GM12878 (cell line): ENCODE measurements around the gene NRXN3. TPM values are rescaled to one million over a fixed set of nuclear protein-coding genes. Genes with fewer than 3 reads are reported as not detected.

Source experiments
- ATAC-seq: fragments of 200-7000 bp; cut with Tn5 transposase; 3 replicates; pipeline ENCODE4 v1.9.1; 2020; ENCODE audit warnings: mild to moderate bottlenecking, moderate library complexity
- BruUV-seq: library from RNA; stranded (reverse); fragments of 400-500 nt; replicated peaks from 2 replicates; lab custom pipeline; 2021; lab: Mats Ljungman, UMichigan
- CTCF ChIA-PET: fragments of 300-600 bp; sonication (Branson Sonifier 250); formaldehyde crosslinking; extraction: SDS; loops from one replicate; lab custom pipeline; 2021; ENCODE audit warnings: inconsistent platforms; lab: Yijun Ruan, JAX
- POLR2A ChIA-PET: fragments of 350-600 bp; formaldehyde crosslinking; extraction: SDS; loops from one replicate; lab custom pipeline; 2021; ENCODE audit warnings: inconsistent platforms; lab: Charles Lee
- RAD21 ChIA-PET: fragments of 300-600 bp; sonication (Branson Sonifier 250); formaldehyde crosslinking; loops from one replicate; lab custom pipeline; 2023; ENCODE audit warnings: antibody characterized with exemption; ENCODE audit not compliant: unreplicated experiment; lab: Charles Lee
- SMC1A ChIA-PET: fragments of 300-600 bp; sonication (Branson Sonifier 250); formaldehyde crosslinking; loops from one replicate; lab custom pipeline; 2023; ENCODE audit not compliant: unreplicated experiment, uncharacterized antibody; lab: Charles Lee
- DNase-seq: peaks from one replicate; pipeline ENCODE4 v3.0.0-alpha.2; 2011; ENCODE audit warnings: low read depth, low spot score
- FAIRE-seq: peaks from 3 replicates; lab custom pipeline; 2011; peaks lifted over from hg19 to GRCh38; lab: Jason Lieb, UNC
- H2AFZ ChIP-seq: 2 replicates; pipeline ENCODE4 v1.6.0; 2011; ENCODE audit warnings: low read depth, low read length, control low read depth; ENCODE audit not compliant: control insufficient read depth
- H3K27ac ChIP-seq: 2 replicates; pipeline ENCODE4 v1.5.1; 2011; ENCODE audit warnings: control low read depth; ENCODE audit not compliant: control insufficient read depth, insufficient read depth
- H3K27me3 ChIP-seq, 2 experiments: replicated peaks in 1 of 2; 2 replicates each; pipeline versions ENCODE4 v1.6.0 to v1.6.1; 2011; ENCODE audit warnings: low read length in 1 of 2; ENCODE audit not compliant: control insufficient read depth in 2 of 2, insufficient read depth in 2 of 2
- H3K36me3 ChIP-seq, 2 experiments: 2 replicates each; pipeline ENCODE4 v1.5.1; 2011; ENCODE audit warnings: low read length in 1 of 2; ENCODE audit not compliant: control insufficient read depth in 2 of 2, insufficient read depth in 2 of 2
- H3K4me1 ChIP-seq: 2 replicates; pipeline ENCODE4 v1.6.1; 2011; ENCODE audit warnings: mild to moderate bottlenecking, low read length, moderate library complexity, mixed read lengths; ENCODE audit not compliant: control insufficient read depth, insufficient read depth
- H3K4me2 ChIP-seq: 2 replicates; pipeline ENCODE4 v1.6.0; 2011; ENCODE audit warnings: control low read depth; ENCODE audit not compliant: control insufficient read depth, insufficient read depth
- H3K4me3 ChIP-seq: fragments of 200-600 bp; sonication (generic); 2 replicates; pipeline ENCODE4 v1.5.1; 2016
- H3K79me2 ChIP-seq: 2 replicates; pipeline ENCODE4 v1.6.0; 2011; ENCODE audit warnings: low read length; ENCODE audit not compliant: control insufficient read depth, insufficient read depth
- H3K9ac ChIP-seq: 2 replicates; pipeline ENCODE4 v1.8.0; 2011; ENCODE audit warnings: low read length, control low read depth, mixed read lengths; ENCODE audit not compliant: control insufficient read depth, insufficient read depth
- H3K9me3 ChIP-seq: replicated peaks from 3 replicates; pipeline ENCODE4 v1.5.1; 2011; ENCODE audit warnings: mild to moderate bottlenecking, low read length; ENCODE audit not compliant: control insufficient read depth, insufficient read depth
- H4K20me1 ChIP-seq: 2 replicates; pipeline ENCODE4 v1.6.0; 2011; ENCODE audit not compliant: control insufficient read depth, insufficient read depth
- BCL11A ChIP-seq: IDR thresholded peaks from 2 replicates; pipeline ENCODE4 v1.6.1; 2011; ENCODE audit warnings: low read depth, low read length
- CHD1 ChIP-seq: IDR thresholded peaks from 2 replicates; pipeline ENCODE4 v1.6.1; 2012; ENCODE audit warnings: low read depth, low read length, improper control_type of control experiment
- ESRRA ChIP-seq: IDR thresholded peaks from 2 replicates; pipeline ENCODE4 v1.6.1; 2012; ENCODE audit warnings: mild to moderate bottlenecking, low read length, improper control_type of control experiment
- NRF1 ChIP-seq: conservative IDR thresholded peaks from 2 replicates; pipeline ENCODE4 v1.6.1; 2011; ENCODE audit warnings: mild to moderate bottlenecking, low read depth, low read length, improper control_type of control experiment
- ZNF24 ChIP-seq: fragments of 450-650 bp; IDR thresholded peaks from 2 replicates; pipeline ENCODE4 v1.6.1; 2017; ENCODE audit warnings: antibody characterized with exemption, mild to moderate bottlenecking
- WGBS: methylation state at CpG from one replicate; pipeline ENCODE4 v1.1.6; 2016; ENCODE audit warnings: low lambda C conversion rate; ENCODE audit not compliant: insufficient replicate concordance, insufficient coverage; ENCODE audit errors: missing lambda C conversion rate; 5-methylcytosine and 5-hydroxymethylcytosine counted together
- in situ Hi-C: fragments of 300-500 bp; cut with MboI; formaldehyde crosslinking; loops from 9 replicates; pipeline ENCODE4 v1.14.3; 2018; ENCODE audit warnings: mixed read lengths
- intact Hi-C: fragments of 100-400 bp; cut with micrococcal nuclease; formaldehyde crosslinking; loops from one replicate; pipeline ENCODE4 v1.14.2; 2022; ENCODE audit not compliant: unreplicated experiment
- polyA plus RNA-seq, 11 experiments: library from polyadenylated mRNA; depleted of rRNA in 4 of 11; unstranded in 6 of 11; stranded (reverse) in 5 of 11; fragments of >200 nt; fragmentation: Nextera tagmentation in 4 of 11; fragmentation: Illumina TruSeq in 1 of 11; extraction: Ambion mirVana in 4 of 11; extraction: Trizol in 1 of 11; gene quantifications; 1 replicate in 1 of 11; 2 replicates in 10 of 11; pipeline versions ENCODE4 v1.2.1 to v1.2.3, GENCODE V29; 2011 to 2016; ENCODE audit warnings: inconsistent platforms in 2 of 11, missing spikeins in 2 of 11, low read depth in 1 of 11
- total RNA-seq, 4 experiments: library from RNA; depleted of rRNA in 3 of 4; stranded (reverse); fragments of >200 nt in 3 of 4; fragmentation: Illumina TruSeq in 1 of 4; extraction: Trizol in 1 of 4; gene quantifications; 2 replicates each; pipeline versions ENCODE4 v1.2.1 to v1.2.3, GENCODE V29; 2013 to 2021
- TF ChIP-seq, protein P1 (sequence below): IDR thresholded peaks from 2 replicates; pipeline ENCODE4 v1.6.1; 2012; ENCODE audit warnings: low read length, inconsistent platforms
- TF ChIP-seq, protein P2 (sequence below): fragments of 450-650 bp; IDR thresholded peaks from 2 replicates; pipeline ENCODE4 v1.6.1; 2017; ENCODE audit warnings: low read depth, mild to moderate bottlenecking, moderate library complexity

NRXN3 gene
- total and polyA plus RNA-seq, 10 of the 15 experiments (the other 5 are each of a cell fraction or from before 2014, with no cell fraction given), result 0.52 to 3.3 (median 1.4) TPM

GRCh38 chr14:79118291-79118690 is 948.1 kb downstream of the NRXN3 start:
- CTCF ChIA-PET, result no interaction called here
- intact Hi-C loops, result no loop called here
- Histone ChIP-seq H3K27me3 (no peaks in the 10 kb centered on the region), H3K4me2 (no peak overlapping the region), H3K4me1 (no peaks in the 10 kb centered on the region), H4K20me1 (no peaks in the 10 kb centered on the region)
- WGBS, result 2% methylated on average over 2 of the region's 2 CpGs
- no TSS peak for BruUV-seq
- RAD21 ChIA-PET, result no interaction called here
- TF ChIP-seq ESRRA, result no peak
- TF ChIP-seq BCL11A, result no peak
- TF ChIP-seq NRF1, result no peak
- no peak for TF ChIP-seq ZNF24
- no peak for TF ChIP-seq CHD1
- TF ChIP-seq, protein P1, sequence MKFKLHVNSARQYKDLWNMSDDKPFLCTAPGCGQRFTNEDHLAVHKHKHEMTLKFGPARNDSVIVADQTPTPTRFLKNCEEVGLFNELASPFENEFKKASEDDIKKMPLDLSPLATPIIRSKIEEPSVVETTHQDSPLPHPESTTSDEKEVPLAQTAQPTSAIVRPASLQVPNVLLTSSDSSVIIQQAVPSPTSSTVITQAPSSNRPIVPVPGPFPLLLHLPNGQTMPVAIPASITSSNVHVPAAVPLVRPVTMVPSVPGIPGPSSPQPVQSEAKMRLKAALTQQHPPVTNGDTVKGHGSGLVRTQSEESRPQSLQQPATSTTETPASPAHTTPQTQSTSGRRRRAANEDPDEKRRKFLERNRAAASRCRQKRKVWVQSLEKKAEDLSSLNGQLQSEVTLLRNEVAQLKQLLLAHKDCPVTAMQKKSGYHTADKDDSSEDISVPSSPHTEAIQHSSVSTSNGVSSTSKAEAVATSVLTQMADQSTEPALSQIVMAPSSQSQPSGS, result no peak
- TF ChIP-seq, all 136 proteins: peak for 0
- Histone ChIP-seq H3K36me3 (no peaks in the 10 kb centered on the region), H2AFZ (no peak overlapping the region), H3K79me2 (no peaks in the 10 kb centered on the region), H3K9me3 (no peaks in the 10 kb centered on the region), H3K27ac (no peak overlapping the region), H3K4me3 (no peak overlapping the region), H3K9ac (no peak overlapping the region)
- ATAC-seq (no peak), DNase-seq (no peak), FAIRE-seq (no peak)
- in situ Hi-C loops, result no loop called here
- ChIA-PET POLR2A (no interaction called here), SMC1A (no interaction called here)

GRCh38 chr14:79134361-79134760 is 964.2 kb downstream of the NRXN3 start:
- ChIA-PET CTCF (no interaction called here), RAD21 (no interaction called here)

More at GRCh38 chr14:79134361-79134760, 964.2 kb downstream of the NRXN3 start:
- Histone ChIP-seq H3K4me3 (no peak overlapping the region), H3K4me2 (no peak overlapping the region), H2AFZ (no peak overlapping the region), H3K27me3 (no peaks in the 10 kb centered on the region), H3K36me3 (no peaks in the 10 kb centered on the region), H3K9ac (no peak overlapping the region), H3K9me3 (no peaks in the 10 kb centered on the region), H3K79me2 (no peaks in the 10 kb centered on the region), H4K20me1 (no peaks in the 10 kb centered on the region), H3K27ac (no peak overlapping the region), H3K4me1 (no peaks in the 10 kb centered on the region)
- no peak for DNase-seq
- TF ChIP-seq, protein P2, sequence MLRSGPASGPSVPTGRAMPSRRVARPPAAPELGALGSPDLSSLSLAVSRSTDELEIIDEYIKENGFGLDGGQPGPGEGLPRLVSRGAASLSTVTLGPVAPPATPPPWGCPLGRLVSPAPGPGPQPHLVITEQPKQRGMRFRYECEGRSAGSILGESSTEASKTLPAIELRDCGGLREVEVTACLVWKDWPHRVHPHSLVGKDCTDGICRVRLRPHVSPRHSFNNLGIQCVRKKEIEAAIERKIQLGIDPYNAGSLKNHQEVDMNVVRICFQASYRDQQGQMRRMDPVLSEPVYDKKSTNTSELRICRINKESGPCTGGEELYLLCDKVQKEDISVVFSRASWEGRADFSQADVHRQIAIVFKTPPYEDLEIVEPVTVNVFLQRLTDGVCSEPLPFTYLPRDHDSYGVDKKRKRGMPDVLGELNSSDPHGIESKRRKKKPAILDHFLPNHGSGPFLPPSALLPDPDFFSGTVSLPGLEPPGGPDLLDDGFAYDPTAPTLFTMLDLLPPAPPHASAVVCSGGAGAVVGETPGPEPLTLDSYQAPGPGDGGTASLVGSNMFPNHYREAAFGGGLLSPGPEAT, result no peak
- ChIA-PET SMC1A (no interaction called here), POLR2A (no interaction called here)
- no TSS peak for BruUV-seq
- intact Hi-C loops (no loop called here), in situ Hi-C loops (no loop called here)
- FAIRE-seq, result no peak
- ATAC-seq, result no peak
- 0% methylated on average over 3 of the region's 3 CpGs for WGBS
